Epithelial cell of proximal tubule (primary cell): ENCODE measurements around the gene EPN3. TPM values are rescaled to one million over a fixed set of nuclear protein-coding genes. Genes with fewer than 3 reads are reported as not detected.
A peak's percentile ranks its signal among the peaks of the same experiment; 100 is the strongest.

Source experiments
- DNase-seq: peaks from one replicate; pipeline ENCODE4 v3.0.0-alpha.2; 2011; ENCODE audit warnings: low read depth
- H3K4me3 ChIP-seq: 2 replicates; pipeline ENCODE4 v1.5.1; 2011; ENCODE audit warnings: low read depth, mild to moderate bottlenecking, low read length
- CTCF ChIP-seq: conservative IDR thresholded peaks from 2 replicates; pipeline ENCODE4 v1.5.1; 2012; ENCODE audit warnings: low read depth, mild to moderate bottlenecking, low read length
- total RNA-seq: library from RNA; depleted of rRNA; stranded (reverse); fragments of >200 nt; gene quantifications from 2 replicates; pipeline ENCODE4 v1.2.3, GENCODE V29; 2015

Gene EPN3
- total RNA-seq, 1 donor from 2014 or later, result 2.8 TPM

GRCh38 chr17:50556803-50557202 is 24.3 kb downstream of the EPN3 start:
- no peak for DNase-seq
- no peak for TF ChIP-seq CTCF

GRCh38 chr17:50557630-50558029 is 25.1 kb downstream of the EPN3 start:
- no peak overlapping the region for H3K4me3 ChIP-seq
- no peak for TF ChIP-seq CTCF
- no peak for DNase-seq

More at GRCh38 chr17:50556803-50557202, 24.3 kb downstream of the EPN3 start:
- no peak overlapping the region for H3K4me3 ChIP-seq

- no peak for TF ChIP-seq CTCF
- H3K4me3 ChIP-seq, result no peak overlapping the region
These were observed 25.6 kb downstream of the EPN3 start for GRCh38 chr17:50558091-50558490.

GRCh38 chr17:50558581-50558940 is 26.0 kb downstream of the EPN3 start:
- TF ChIP-seq CTCF, result no peak
- no peak for DNase-seq
- no peak overlapping the region for H3K4me3 ChIP-seq

More at GRCh38 chr17:50558091-50558490, 25.6 kb downstream of the EPN3 start:
- DNase-seq, result no peak

- no peak for DNase-seq
- no peak for TF ChIP-seq CTCF
- H3K4me3 ChIP-seq, result no peak overlapping the region
These were observed 26.5 kb downstream of the EPN3 start for GRCh38 chr17:50558941-50559614.

GRCh38 chr17:50559674-50560184 is 27.2 kb downstream of the EPN3 start:
- no peak for TF ChIP-seq CTCF
- peak overlapping the region; percentile 19 for H3K4me3 ChIP-seq
- DNase-seq, result no peak
